GM23338 (cell line): Measurements from ENCODE around the gene ABCB6. TPM values are rescaled to one million over a fixed set of nuclear protein-coding genes. Genes with fewer than 3 reads are reported as not detected.
A peak's percentile ranks its signal among the peaks of the same experiment; 100 is the strongest.

Source experiments
- ATAC-seq: fragments of 200-7000 bp; cut with Tn5 transposase; 3 replicates; pipeline ENCODE4 v1.9.1; 2020
- DNase-seq: peaks from one replicate; pipeline ENCODE4 v3.0.0-alpha.2; 2015; ENCODE audit warnings: low spot score
- H2AFZ ChIP-seq: fragments of 200-600 bp; sonication (generic); 2 replicates; pipeline ENCODE4 v1.8.0; 2016; ENCODE audit warnings: antibody characterized with exemption, mild to moderate bottlenecking, moderate library complexity
- H3F3A ChIP-seq: fragments of 200-600 bp; sonication (generic); replicated peaks from 2 replicates; pipeline ENCODE4 v1.8.0; 2017; ENCODE audit warnings: antibody characterized with exemption, mixed run types, low read depth
- H3K27ac ChIP-seq: fragments of 200-600 bp; sonication (generic); 2 replicates; pipeline ENCODE4 v1.6.1; 2016; ENCODE audit warnings: low read depth
- H3K27me3 ChIP-seq: fragments of 200-600 bp; sonication (generic); 2 replicates; pipeline ENCODE4 v1.8.0; 2016; ENCODE audit warnings: mild to moderate bottlenecking, mixed run types, moderate library complexity; ENCODE audit not compliant: insufficient read depth
- H3K36me3 ChIP-seq: fragments of 200-600 bp; sonication (generic); 2 replicates; pipeline ENCODE4 v1.8.0; 2016; ENCODE audit warnings: mild to moderate bottlenecking; ENCODE audit not compliant: insufficient read depth
- H3K4me1 ChIP-seq: fragments of 200-600 bp; sonication (generic); 2 replicates; pipeline ENCODE4 v1.8.0; 2016; ENCODE audit warnings: mild to moderate bottlenecking, moderate library complexity; ENCODE audit not compliant: insufficient read depth
- H3K4me2 ChIP-seq: fragments of 200-600 bp; sonication (generic); 2 replicates; pipeline ENCODE4 v1.7.1; 2017; ENCODE audit warnings: mixed run types
- H3K4me3 ChIP-seq: fragments of 200-600 bp; sonication (generic); 2 replicates; pipeline ENCODE4 v1.6.1; 2016; ENCODE audit warnings: mixed run types
- H3K79me2 ChIP-seq: fragments of 200-600 bp; sonication (generic); replicated peaks from 2 replicates; pipeline ENCODE4 v1.8.0; 2017; ENCODE audit warnings: mild to moderate bottlenecking; ENCODE audit not compliant: insufficient read depth
- H3K9me2 ChIP-seq: fragments of 200-600 bp; sonication (generic); 2 replicates; pipeline ENCODE4 v1.8.0; 2017; ENCODE audit not compliant: insufficient read depth
- H4K20me1 ChIP-seq: fragments of 200-600 bp; sonication (generic); replicated peaks from 2 replicates; pipeline ENCODE4 v1.8.0; 2017; ENCODE audit warnings: mild to moderate bottlenecking; ENCODE audit not compliant: insufficient read depth
- H3K27ac Mint-ChIP-seq: 2 replicates; pipeline ENCODE4 v1.8.0; 2020; ENCODE audit warnings: inconsistent platforms, mild to moderate bottlenecking, moderate library complexity, mixed read lengths
- H3K27me3 Mint-ChIP-seq: 3 replicates; pipeline ENCODE4 v1.8.0; 2022; ENCODE audit warnings: low read depth, mild to moderate bottlenecking, moderate library complexity, mixed read lengths, inconsistent platforms; ENCODE audit not compliant: insufficient read depth, poor library complexity
- H3K36me3 Mint-ChIP-seq: 3 replicates; pipeline ENCODE4 v1.8.0; 2021; ENCODE audit warnings: low read depth, mild to moderate bottlenecking, inconsistent platforms, moderate library complexity, mixed read lengths
- H3K4me1 Mint-ChIP-seq: 3 replicates; pipeline ENCODE4 v1.8.0; 2020; ENCODE audit warnings: mild to moderate bottlenecking, inconsistent platforms, mixed read lengths
- H3K4me3 Mint-ChIP-seq: 3 replicates; pipeline ENCODE4 v1.8.0; 2021; ENCODE audit warnings: moderate library complexity, mild to moderate bottlenecking, inconsistent platforms, mixed read lengths
- H3K9me3 Mint-ChIP-seq: 3 replicates; pipeline ENCODE4 v1.8.0; 2020; ENCODE audit warnings: moderate library complexity, mild to moderate bottlenecking, inconsistent platforms, mixed read lengths
- CREB1 ChIP-seq: fragments of 250-450 bp; sonication (Bioruptor Pico); IDR thresholded peaks from 2 replicates; pipeline ENCODE4 v1.5.0; 2020; ENCODE audit warnings: low read depth, mild to moderate bottlenecking, moderate library complexity
- CTCF ChIP-seq, 2 experiments: fragments of 200-600 bp in 1 of 2; sonication (generic) in 1 of 2; conservative IDR thresholded peaks; 2 replicates each; pipeline versions ENCODE4 v1.5.1 to v1.6.1; 2016 to 2017; ENCODE audit warnings: antibody characterized with exemption in 2 of 2, low read depth in 2 of 2, mild to moderate bottlenecking in 2 of 2, moderate library complexity in 1 of 2
- STAT1 ChIP-seq: IDR thresholded peaks from one replicate; pipeline ENCODE4 v1.6.1; 2016; ENCODE audit warnings: antibody characterized with exemption; ENCODE audit not compliant: unreplicated experiment
- ZNF331 ChIP-seq: fragments of 250-450 bp; sonication (Bioruptor Pico); IDR thresholded peaks from 2 replicates; pipeline ENCODE4 v1.5.0; 2020; ENCODE audit warnings: low read depth, mild to moderate bottlenecking, moderate library complexity
- polyA plus RNA-seq: library from polyadenylated mRNA; unstranded; fragments of >200 nt; fragmentation: Nextera tagmentation; extraction: Ambion mirVana; gene quantifications from 2 replicates; pipeline ENCODE4 v1.2.1, GENCODE V29; 2016
- total RNA-seq: library from RNA; depleted of rRNA; stranded (reverse); fragments of >200 nt; shearing (Covaris generic); gene quantifications from 2 replicates; pipeline ENCODE4 v1.2.3, GENCODE V29; 2014
- TF ChIP-seq, protein P1 (sequence below): fragments of 250-450 bp; sonication (Bioruptor Pico); IDR thresholded peaks from 2 replicates; pipeline ENCODE4 v1.5.0; 2020; ENCODE audit warnings: mild to moderate bottlenecking, moderate library complexity
- TF ChIP-seq, protein P2 (sequence below): IDR thresholded peaks from 2 replicates; pipeline ENCODE4 v1.6.1; 2016; ENCODE audit warnings: antibody characterized with exemption

The ABCB6 gene
- total and polyA plus RNA-seq, 2 experiments from 2014 or later: 26.2 to 35.1 TPM

- TF ChIP-seq, protein P1, sequence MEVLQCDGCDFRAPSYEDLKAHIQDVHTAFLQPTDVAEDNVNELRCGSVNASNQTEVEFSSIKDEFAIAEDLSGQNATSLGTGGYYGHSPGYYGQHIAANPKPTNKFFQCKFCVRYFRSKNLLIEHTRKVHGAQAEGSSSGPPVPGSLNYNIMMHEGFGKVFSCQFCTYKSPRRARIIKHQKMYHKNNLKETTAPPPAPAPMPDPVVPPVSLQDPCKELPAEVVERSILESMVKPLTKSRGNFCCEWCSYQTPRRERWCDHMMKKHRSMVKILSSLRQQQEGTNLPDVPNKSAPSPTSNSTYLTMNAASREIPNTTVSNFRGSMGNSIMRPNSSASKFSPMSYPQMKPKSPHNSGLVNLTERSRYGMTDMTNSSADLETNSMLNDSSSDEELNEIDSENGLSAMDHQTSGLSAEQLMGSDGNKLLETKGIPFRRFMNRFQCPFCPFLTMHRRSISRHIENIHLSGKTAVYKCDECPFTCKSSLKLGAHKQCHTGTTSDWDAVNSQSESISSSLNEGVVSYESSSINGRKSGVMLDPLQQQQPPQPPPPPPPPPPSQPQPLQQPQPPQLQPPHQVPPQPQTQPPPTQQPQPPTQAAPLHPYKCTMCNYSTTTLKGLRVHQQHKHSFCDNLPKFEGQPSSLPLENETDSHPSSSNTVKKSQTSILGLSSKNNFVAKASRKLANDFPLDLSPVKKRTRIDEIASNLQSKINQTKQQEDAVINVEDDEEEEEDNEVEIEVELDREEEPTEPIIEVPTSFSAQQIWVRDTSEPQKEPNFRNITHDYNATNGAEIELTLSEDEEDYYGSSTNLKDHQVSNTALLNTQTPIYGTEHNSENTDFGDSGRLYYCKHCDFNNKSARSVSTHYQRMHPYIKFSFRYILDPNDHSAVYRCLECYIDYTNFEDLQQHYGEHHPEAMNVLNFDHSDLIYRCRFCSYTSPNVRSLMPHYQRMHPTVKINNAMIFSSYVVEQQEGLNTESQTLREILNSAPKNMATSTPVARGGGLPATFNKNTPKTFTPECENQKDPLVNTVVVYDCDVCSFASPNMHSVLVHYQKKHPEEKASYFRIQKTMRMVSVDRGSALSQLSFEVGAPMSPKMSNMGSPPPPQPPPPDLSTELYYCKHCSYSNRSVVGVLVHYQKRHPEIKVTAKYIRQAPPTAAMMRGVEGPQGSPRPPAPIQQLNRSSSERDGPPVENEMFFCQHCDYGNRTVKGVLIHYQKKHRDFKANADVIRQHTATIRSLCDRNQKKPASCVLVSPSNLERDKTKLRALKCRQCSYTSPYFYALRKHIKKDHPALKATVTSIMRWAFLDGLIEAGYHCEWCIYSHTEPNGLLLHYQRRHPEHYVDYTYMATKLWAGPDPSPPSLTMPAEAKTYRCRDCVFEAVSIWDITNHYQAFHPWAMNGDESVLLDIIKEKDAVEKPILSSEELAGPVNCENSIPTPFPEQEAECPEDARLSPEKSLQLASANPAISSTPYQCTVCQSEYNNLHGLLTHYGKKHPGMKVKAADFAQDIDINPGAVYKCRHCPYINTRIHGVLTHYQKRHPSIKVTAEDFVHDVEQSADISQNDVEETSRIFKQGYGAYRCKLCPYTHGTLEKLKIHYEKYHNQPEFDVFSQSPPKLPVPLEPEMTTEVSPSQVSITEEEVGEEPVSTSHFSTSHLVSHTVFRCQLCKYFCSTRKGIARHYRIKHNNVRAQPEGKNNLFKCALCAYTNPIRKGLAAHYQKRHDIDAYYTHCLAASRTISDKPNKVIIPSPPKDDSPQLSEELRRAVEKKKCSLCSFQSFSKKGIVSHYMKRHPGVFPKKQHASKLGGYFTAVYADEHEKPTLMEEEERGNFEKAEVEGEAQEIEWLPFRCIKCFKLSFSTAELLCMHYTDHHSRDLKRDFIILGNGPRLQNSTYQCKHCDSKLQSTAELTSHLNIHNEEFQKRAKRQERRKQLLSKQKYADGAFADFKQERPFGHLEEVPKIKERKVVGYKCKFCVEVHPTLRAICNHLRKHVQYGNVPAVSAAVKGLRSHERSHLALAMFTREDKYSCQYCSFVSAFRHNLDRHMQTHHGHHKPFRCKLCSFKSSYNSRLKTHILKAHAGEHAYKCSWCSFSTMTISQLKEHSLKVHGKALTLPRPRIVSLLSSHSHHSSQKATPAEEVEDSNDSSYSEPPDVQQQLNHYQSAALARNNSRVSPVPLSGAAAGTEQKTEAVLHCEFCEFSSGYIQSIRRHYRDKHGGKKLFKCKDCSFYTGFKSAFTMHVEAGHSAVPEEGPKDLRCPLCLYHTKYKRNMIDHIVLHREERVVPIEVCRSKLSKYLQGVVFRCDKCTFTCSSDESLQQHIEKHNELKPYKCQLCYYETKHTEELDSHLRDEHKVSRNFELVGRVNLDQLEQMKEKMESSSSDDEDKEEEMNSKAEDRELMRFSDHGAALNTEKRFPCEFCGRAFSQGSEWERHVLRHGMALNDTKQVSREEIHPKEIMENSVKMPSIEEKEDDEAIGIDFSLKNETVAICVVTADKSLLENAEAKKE (CRISPR knock-in tag): no peak
- TF ChIP-seq, protein P2, sequence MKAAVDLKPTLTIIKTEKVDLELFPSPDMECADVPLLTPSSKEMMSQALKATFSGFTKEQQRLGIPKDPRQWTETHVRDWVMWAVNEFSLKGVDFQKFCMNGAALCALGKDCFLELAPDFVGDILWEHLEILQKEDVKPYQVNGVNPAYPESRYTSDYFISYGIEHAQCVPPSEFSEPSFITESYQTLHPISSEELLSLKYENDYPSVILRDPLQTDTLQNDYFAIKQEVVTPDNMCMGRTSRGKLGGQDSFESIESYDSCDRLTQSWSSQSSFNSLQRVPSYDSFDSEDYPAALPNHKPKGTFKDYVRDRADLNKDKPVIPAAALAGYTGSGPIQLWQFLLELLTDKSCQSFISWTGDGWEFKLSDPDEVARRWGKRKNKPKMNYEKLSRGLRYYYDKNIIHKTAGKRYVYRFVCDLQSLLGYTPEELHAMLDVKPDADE: no peak
Observed at GRCh38 chr2:219180961-219181360, 37.8 kb downstream of the ABCB6 start (continued).

DNA sequence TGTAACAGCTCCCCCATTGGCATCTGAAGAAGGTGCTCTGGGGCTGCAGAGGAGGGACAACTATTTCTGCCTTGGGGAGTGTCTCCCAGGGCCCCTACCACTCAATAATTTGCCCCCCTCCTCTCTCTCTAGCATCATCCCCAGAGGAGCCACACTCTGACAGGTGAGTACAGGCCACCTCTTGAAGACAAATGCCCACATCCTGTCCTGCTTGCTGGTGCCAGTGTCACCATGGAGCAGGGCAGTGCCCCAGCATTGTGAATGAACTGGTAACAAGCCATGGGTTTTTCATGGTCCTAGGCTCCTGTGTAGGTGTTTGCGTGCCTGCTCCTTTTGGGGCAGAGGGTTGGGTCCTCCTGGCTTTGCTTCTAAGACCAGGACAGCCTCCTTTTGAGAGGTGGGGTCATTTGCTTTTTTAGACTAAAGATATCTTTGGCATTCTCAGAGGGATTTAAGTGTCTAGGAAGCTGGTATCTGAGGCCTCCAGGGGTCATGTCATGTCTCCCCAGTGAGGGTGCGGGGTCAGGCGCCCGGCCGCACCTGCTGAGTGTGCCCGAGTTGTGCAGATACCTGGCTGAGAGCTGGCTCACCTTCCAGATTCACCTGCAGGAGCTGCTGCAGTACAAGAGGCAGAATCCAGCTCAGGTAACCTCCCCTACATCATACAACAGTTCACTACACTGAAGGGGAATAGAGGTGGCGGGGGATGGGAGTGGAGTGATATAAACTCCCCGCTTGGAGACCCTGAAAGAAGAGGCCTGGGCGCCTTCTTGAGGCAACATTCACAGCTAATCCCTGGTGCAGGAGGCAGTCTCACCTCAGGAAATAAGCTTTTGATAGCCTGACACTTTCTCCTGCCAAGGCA, 38.9 kb downstream of the ABCB6 start:
- peaks cover 7% of the 10 kb centered on the region for H3K79me2 ChIP-seq
- H3K36me3 ChIP-seq: no peaks in the 10 kb centered on the region
- H3K4me2 ChIP-seq: no peak overlapping the region; the same call in 1 of the 2 replicates
- H2AFZ ChIP-seq: no peak overlapping the region
- peaks cover 13% of the 10 kb centered on the region for H3K4me1 ChIP-seq
- H3K27me3 Mint-ChIP-seq: peaks cover 10% of the 10 kb centered on the region
- H3K27me3 ChIP-seq: no peaks in the 10 kb centered on the region
- H3F3A ChIP-seq: peaks cover 23% of the 10 kb centered on the region
- no peaks in the 10 kb centered on the region for H3K9me2 ChIP-seq
- no peak for DNase-seq
- ATAC-seq: no peak
- H3K9me3 Mint-ChIP-seq: no peaks in the 10 kb centered on the region; the same call in 2 of the 3 replicates
- TF ChIP-seq CTCF (conservative IDR thresholded peaks at IDR 0.05; ENCODE audit: low read depth in 2 of 2): no peak
- TF ChIP-seq ZNF331 (CRISPR knock-in tag): no peak
- no peak for TF ChIP-seq STAT1
- TF ChIP-seq CREB1 (CRISPR knock-in tag): no peak
- H3K36me3 Mint-ChIP-seq: peaks cover 30% of the 10 kb centered on the region
- peak overlapping the region; percentile 94; the same call in 1 of the 3 replicates for H3K4me3 Mint-ChIP-seq
- H3K4me3 ChIP-seq: no peak overlapping the region
- H4K20me1 ChIP-seq: no peaks in the 10 kb centered on the region; the same call in 1 of the 2 replicates
- peaks cover 13% of the 10 kb centered on the region; the same call in 2 of the 3 replicates for H3K4me1 Mint-ChIP-seq
- no peak overlapping the region for H3K27ac Mint-ChIP-seq
- no peak overlapping the region for H3K27ac ChIP-seq
